ENCODE results near the gene FOXB2.
"Not testable (repeated sequence)": the region's sequence is repeated elsewhere in the genome, so short reads cannot be mapped to it uniquely, and the experiment has no call there.

The FOXB2 gene

DNA sequence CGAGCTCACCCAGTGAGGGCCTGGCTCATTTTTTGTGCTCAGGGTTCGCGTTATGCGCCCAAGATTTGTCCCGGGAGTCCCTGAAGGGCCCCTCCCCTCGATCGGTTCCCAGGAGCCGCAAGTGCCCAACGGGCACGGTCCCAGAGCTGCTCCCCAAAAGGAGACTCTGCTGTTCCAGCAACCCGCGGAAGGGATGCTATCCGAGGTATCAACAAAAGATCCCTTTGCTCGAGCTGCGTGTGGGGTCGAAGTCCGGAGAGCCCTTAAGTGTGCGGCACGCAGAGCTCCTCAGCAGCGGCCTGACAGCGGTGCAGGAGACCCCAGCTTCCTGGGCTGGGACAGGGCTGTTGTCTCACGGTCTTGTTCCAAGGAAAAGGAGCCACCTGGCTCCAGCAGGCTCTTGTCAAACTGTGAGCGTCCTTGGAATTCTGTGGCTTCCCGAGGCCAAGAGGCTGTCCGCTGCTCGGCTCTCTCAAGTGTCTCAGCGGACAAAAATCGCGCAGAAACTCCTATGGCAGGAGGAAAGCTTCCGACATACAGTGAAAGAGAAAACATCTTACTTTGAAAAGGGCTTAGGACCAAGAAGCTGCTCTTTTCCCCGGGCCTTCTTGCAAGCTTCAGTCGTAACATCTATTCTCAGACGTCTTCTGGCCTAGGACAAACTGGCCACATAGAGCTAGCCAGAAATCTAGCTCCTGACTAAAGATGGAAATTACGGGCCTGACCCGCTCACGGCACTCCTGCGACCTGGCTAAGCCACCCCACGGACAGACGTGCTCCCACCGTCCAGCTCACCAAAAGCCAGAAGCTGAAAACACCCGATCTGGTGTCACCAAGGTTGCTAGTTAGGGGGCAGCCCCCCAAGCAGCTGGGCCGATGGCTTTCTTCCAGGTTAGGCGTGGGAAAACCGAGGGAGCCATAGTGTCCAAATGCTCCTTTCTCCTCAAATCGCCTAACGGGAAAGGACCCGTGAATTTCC, 2.6 kb upstream of the FOXB2 start:
- no peak for DNase-seq

DNA sequence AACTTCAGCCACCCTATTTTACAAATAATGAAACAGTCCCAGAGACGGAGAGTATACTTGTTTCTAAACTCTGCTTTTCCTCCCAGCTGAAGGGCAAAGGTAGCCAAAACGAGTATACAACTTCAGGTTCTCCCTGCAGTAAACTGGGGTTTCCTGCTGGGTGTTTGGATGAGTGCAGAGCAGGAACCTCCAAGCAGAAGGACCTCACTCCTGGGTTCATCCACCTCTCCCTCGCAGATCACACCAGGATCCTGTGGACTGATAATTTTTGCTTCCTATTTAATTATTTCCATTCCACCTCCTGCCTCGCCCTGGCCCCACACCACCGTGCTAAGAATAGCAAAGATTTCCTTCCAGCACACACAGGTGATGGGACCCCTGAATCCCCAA, 2.0 kb upstream of the FOXB2 start:
- DNase-seq, result no peak

DNA sequence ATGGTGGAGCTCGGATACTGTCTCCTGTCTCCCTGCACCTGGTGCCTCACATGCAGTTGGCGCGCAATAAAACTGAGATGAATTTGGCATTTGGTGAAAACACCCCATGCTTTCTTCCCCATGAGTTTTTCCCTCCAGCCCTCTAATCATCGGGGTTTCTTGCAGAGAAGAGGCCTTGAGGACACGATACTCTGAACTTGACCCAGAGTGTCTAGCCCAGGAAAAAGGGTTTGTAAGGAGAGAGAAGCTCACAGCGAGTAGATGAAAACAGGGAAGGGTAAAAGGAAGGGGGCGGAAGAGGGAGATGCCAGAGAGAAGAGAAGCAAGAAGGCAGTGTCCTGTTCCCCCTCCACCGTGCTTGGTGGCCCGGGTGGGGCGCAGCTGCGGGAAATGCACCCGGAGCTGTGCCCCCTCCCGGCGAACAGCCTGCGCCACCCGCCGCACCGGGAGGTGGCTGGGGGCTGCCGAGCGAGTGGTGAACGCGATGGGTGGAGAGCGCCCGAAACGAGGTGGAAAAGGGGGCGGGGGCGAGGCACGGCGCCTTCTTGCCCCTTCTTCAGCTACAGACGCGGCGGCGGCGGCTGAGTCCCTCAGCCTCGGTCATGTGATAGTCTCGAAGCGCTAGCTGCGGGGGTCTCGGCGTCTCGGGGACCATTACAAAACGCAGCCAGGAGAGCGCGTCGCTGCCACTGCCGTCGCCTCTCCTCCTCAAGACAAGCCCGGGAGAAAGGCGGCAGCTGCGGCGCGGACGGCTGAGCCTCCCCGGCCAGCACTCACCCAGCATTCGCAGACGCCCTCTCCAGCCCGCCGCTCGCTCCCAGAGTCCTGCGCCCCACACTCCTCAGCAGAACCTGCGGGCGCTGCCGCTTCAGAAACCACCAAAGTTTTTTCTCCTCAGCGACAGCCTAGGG, 1.1 kb upstream of the FOXB2 start:
- no peak for DNase-seq

DNA sequence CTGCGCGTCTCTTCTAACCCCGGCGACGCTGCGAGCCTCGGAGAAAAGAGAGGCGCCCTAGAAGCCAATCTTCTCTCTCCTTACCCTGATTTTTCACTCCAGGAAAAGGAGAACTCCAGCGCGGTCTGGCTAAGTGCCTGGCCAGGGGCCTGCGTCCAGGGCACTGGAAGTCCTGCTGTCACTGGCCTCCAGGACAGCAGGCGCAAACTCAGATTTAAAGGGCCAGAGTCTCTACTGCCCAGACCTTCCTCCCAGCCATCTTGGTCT, 553 bp upstream of the FOXB2 start:
- no peak for DNase-seq

DNA sequence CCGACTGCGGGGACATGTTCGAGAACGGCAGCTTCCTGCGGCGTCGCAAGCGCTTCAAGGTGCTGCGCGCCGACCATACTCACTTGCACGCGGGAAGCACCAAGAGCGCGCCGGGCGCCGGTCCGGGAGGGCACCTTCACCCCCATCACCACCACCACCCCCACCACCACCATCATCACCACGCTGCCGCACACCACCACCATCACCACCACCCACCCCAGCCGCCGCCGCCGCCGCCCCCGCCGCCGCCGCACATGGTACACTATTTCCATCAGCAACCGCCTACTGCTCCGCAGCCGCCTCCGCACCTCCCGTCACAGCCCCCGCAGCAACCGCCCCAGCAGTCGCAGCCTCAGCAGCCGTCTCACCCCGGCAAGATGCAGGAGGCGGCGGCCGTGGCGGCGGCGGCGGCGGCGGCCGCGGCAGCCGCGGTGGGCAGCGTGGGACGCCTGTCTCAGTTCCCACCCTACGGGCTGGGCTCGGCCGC, 514 bp downstream of the FOXB2 start:
- no peak for DNase-seq

DNA sequence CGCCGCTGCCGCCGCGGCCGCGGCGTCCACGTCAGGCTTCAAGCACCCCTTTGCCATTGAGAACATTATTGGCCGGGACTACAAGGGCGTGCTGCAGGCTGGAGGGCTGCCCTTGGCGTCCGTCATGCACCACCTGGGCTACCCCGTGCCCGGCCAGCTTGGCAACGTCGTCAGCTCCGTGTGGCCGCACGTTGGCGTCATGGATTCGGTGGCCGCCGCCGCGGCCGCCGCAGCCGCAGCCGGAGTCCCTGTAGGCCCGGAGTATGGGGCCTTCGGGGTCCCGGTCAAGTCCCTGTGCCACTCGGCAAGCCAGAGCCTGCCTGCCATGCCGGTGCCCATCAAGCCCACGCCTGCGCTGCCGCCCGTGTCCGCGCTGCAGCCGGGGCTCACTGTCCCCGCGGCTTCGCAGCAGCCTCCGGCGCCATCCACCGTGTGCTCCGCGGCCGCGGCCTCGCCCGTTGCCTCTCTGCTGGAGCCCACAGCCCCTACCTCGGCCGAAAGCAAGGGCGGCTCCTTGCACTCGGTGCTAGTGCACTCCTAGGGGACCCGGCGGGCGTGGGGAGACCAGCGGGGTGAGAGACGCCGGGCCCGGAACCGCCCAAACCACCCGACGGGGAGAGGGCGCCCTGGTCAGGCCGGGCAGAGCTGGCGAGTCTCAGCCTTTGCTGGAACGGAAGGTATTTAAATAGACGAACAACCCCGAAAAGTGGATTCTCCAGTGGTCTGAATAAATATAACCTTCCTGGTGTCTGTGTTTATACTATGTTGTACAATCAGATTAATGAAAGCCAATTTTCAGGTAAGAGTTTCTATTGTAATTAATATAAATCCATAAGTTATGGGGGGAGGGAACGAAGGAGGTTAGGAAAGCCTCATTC, 1.2 kb downstream of the FOXB2 start:
- no peak for DNase-seq

DNA sequence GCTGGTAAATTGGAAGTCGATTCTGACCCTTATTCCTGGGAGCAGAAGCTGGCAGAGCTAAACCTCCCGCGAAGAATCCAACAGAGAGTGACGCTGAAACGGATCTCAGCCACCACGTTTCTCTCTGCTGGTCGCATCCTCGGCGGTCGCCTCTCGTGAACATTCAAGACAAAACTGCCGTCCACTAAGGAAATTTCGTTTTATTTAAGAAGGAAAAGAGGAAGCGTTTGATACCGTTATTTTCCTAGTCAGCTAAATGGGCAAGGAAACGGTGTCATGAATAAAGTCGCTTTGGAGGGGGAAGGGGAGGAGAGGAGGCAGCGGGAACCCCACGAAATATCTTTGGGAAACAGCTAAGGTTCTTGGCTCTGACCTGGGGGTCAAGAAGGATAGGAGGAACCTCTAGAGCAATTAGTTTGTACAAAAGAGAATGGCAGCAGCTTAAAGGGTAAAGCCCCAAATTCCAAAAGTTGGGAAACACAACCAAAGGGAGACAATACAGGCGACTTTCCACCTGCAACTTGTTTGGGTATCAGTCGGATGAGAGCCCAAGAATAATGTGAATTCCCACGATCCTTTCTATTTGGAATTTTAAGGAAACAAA, 1.9 kb downstream of the FOXB2 start:
- no peak for DNase-seq

DNA sequence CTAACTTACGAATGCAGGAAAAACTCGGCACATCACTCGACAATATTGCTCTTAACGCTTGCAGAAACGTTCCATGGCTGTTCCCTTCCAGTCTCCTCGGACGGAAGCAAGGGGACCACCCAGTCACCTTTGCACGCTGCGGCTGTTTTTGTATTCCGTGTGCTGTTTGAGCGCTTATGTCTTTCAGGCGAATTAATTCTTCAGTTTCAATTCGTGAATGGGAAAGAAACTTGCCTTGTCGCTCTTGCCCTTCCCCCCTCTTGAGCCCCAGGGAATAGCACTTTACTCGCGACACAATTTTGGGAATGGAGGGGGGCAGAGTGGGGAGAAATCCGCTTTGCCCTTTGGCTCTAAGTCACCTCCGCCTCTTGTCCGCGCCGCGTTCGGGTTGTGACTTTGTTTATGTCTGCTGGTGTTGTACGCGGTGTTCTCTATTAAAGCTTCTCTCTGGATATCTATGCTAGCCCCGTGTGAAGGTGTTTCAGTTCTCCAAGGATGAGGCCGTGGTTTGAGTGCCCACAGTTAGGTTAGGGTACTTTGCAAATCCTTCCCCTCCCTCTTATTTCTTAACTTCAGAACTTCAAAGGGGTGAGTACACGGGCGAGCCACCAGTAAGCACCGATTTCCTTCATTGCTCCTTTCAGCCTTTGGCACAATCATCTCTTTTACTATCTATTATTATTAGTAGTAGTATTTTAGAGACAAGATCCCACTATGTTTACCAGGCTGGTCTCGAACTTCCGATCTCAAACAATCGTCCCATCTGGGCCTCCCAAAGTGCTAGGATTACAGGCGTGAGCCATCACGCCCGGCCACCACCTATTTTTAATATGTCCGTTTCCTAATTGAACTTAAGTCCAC, 2.7 kb downstream of the FOXB2 start:
- DNase-seq, result no peak

DNA sequence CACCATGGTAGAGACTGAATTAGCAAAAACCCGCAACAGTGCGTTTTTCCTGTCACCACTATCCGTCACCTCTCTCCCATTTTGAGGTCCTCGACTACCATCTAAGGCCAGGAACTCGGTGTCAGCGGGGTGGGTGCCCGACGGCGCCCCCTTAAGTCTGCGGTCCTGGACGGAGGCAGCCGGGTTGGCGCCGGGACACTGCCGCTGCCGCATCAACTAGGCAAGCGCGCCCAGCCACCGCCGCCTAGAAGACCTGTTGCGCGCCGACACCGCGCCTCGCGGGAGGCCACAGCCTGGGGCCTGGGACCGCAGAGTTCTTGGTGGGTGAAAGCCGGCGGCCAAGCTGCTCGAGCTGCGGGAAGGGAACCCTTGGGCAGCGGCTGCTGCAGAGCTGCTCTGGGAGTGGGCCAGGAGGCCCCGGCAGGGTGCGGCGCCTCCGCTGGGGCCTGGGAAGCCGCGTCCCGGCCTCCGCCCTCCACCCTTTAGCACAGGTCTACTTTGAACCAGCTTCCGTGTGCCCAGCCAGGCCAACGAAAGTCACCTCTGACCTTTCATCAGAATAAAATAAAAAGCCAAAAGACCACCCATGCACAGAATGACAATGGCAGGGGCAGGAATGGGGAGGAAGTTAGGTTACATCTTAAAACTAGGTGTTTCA, 3.5 kb downstream of the FOXB2 start:
- no peak for DNase-seq

DNA sequence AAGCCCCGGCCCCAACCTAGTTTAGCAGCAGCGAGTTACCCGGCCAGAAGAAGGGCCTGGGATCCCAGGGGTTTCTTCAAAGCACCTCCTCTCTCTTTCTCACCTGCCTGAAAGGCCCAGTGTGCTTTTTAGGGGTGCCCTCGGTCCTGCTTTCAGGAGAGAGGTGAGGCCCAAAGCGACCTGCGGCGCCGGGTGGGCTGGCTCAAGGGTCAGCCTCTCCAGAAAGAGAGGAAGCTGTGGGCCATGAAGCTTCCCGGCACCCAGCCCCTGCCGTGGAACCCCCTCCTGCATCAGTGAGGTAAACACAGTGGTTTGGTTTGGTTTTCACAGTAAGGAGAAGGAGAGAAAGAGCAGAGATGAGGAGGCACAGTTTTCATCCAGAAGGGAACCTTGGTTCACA, 4.3 kb downstream of the FOXB2 start:
- DNase-seq, result no peak

DNA sequence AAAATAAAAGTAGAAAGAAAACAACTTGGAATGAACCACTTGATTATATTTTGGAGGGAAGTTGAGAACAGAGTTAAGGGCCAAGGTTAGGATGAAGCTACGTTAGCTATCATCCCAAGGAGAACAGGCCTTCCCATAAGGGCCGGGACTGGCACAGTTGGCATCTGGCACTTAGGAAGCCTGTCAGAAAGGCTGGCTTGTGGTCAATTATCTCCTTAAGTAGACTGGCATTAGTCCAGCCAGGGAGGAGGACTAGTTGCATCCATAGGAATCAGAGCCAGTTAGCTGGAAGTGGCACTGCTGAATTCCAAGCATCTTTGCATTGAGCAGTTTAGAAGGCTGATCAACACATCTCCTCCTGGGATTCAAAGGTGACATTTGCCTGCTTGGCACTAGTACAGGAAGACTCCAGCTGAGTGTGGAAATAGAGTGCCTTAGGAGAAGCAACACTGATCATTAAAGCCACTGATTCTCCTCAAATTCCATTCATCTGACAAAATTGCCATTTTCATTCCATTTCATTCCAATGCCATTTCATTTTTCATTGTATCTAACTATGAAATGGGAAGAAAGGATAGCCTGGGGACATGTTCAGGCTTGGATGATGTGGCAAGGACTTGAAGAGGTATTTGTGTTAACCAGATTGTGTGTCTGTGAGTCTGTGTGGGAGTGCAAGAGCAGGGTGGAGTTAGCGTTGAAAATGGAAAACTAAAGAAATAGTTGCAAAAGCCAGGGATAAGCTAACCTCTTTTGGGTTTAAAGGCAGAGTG, 5.5 kb downstream of the FOXB2 start:
- no peak for DNase-seq

DNA sequence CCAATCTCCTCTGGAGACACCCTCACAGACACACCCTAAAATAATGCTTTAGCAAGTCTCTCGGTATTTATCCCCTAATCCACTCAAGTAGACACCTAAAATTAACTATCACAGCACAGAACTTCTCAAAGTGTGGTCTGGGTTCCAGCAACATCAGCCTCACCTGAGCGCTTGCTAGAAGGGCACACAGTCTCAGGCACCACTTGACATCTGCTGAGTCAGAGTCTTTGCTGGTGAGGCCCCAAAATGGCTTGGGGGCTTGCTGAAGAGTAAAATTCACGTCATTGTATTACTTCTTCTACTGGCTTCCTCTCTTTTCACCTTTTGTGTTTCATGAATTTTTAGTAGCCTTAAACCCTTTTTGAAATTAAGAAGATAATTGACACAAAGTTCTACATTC, 9.0 kb downstream of the FOXB2 start:
- DNase-seq, result no peak

DNA sequence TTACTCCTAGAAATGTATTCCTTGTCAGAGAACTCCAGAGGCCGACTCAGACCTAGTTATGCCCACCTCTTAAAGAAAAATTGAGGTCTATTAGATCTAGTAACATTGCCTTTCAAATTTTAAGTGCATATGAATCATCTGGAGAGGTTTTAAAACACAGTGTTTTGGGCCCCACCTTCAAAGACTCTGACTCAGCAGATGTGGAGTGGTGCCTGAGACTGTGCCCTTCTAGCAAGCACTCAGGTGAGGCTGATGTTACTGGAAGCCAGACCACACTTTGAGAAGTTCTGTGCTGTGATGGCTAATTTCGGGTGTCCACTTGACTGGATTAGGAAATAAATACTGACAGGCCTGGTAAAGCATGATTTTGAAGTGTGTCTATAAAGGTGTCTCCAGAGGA, 10.6 kb downstream of the FOXB2 start:
- DNase-seq, result no peak

DNA sequence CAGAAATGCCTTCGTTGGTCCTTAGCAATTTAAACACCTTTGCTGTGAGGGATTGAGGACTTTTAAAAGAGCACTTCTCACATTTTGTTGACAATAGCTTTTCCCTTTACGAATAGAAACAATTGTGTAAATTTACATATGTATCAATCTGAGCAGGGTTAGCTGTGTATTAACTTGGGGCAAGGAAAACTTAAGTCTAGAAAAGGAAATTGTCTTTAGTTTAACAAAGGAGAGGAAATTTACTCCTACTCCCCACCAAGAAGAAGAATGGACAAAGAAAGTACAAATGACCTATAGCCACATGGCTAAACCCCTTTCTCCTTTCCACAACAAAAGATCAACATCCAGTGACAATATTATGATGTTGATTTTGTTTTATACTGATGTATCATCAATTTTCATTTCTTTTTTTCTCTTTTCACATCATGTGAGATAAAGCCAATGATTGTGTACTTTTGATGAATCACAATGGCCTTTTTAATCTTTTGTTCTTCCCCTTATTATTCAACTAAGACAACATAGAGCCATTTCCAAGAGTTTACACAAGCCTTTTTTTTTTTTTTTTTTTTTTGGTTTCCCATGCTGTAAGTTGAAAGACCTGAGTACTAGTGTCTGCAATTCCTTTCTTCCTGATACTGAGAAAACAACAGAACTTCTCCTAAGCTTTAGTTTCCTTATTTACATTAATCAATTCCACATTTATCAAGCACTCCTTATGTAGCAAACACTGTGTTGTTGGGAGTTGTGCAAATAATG, 19.0 kb downstream of the FOXB2 start:
- DNase-seq, result no peak

DNA sequence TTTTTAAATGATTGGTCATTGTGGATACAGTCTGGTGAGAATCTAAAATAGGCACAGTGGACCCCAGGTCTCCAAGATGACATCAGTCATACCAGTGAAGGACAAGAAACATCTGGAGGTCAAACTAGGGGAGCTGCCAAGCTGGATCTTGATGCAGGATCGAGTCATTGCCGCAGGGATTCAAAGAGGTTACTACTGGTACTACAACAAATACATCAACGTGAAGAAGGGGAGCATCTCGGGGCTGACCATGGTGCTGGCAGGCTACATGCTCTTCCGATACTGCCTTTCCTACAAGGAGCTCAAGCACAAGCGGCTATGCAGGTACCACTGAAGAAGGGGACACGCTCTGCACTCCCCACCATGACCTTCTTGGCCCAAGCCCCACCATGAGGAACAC, 20.9 kb downstream of the FOXB2 start:
- DNase-seq, result no peak

DNA sequence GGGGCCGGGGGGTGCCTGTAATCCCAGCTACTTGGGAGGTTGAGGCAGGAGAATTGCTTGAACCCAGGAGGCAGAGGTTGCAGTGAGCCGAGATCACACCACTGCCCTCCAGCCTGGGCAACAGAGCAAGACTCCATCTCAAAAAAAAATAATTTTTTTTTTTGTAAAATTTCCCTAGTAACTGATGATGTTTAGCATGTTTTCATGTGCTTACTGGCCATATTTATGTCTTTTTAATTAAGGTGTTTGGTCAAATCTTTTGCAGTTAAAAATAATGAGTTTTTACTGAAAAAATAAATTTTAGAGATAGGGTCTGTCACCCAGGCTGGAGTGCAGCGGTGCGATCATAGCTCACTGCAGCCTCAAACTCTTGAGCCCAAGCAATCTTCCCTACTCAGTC, 24.3 kb downstream of the FOXB2 start:
- not testable (repeated sequence) for DNase-seq

DNA sequence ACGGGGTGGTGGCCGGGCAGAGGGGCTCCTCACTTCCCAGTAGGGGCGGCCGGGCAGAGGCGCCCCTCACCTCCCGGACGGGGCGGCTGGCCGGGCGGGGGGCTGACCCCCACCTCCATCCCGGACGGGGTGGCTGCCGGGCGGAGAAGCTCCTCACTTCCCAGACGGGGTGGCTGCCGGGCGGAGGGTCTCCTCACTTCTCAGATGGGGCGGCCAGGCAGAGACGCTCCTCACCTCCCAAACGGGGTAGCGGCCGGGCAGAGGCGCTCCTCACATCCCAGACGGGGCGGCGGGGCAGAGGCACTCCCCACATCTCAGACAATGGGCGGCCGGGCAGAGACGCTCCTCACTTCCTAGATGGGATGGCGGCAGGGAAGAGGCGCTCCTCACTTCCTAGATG, 41.2 kb downstream of the FOXB2 start:
- DNase-seq, result not testable (repeated sequence)

DNA sequence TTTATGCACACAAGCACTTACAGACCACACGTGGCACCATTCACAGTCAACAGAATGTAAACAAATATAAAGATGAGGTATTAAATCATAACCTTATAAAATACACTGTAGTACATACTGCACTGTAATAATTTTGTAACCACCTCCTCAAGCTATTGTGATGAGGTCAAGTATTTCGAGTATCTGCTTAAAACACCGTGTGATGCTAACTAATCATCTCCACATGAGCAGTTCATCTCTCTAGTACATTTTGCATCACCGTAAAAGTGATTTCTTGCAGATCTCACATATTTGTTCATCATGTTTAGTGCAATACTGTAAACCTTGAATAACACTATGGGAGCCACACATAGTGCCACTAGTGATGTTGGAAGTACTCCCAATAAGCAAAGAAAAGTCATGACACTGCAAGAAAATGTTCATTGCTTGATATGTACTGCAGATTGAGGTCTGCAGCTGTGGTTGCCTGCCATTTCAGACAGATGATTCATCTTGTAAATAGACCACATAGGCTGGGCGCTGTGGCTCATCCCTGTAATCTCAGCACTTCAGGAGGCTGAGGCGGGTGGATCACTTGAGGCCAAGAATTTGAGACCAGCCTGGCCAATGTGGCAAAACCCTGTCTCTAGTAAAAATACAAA, 44.3 kb downstream of the FOXB2 start:
- no peak for DNase-seq

DNA sequence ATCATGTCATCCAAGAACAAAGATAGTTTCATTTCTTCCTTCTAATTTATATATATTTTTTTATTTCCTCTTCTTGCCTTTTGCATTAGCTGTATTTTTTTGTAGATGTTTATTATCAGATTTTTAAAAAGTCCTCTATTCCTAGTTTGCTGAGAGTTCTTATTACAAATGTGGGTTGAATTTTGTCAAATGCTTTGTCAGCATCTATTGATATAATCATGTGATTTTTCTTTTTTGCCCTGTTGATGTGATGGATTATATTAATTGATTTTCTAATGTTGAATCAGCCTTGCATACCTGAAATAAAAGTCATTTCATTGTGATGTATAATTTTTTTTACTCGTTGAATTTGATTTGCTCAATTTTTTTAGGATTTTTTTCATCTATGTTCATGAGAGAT, 46.9 kb downstream of the FOXB2 start:
- no peak for DNase-seq
